Measurements from ENCODE around the gene TCF15.

- TF ChIP-seq CTCF (IDR thresholded peaks at IDR 0.05; ENCODE audit: low read depth, low read length): no peak
- TF ChIP-seq EZH2phosphoT487 (IDR thresholded peaks at IDR 0.05; ENCODE audit: low read depth): no peak
Observed at GRCh38 chr20:635893-636338, 25.8 kb upstream of the TCF15 start.

Measured in OCI-LY3 (cell line).